ENCODE results near the gene EMC9. TPM values are rescaled to one million over a fixed set of nuclear protein-coding genes. Genes with fewer than 3 reads are reported as not detected.

The EMC9 gene
- polyA plus RNA-seq, 3 donors: 6.4 to 9.4 (median 8.5) TPM

- Histone ChIP-seq H3K4me3 (replicated peaks in 1 of 3; ENCODE audit: low read depth in 2 of 3, low read length in 3 of 3) (no peak overlapping the region), H2AFZ (ENCODE audit: insufficient read depth, low read depth, low read length, poor library complexity, severe bottlenecking) (no peak overlapping the region), H4K20me1 (ENCODE audit: insufficient read depth, low read length) (no peaks in the 10 kb centered on the region), H3K4me2 (replicated peaks; ENCODE audit: extremely low read depth, low read length, poor library complexity, severe bottlenecking) (no peak overlapping the region), H3K9me3 (replicated peaks in 1 of 2; ENCODE audit: control insufficient read depth in 1 of 2, insufficient read depth in 1 of 2, low read length in 2 of 2) (no peaks in the 10 kb centered on the region), H3K36me3 (replicated peaks in 1 of 2; ENCODE audit: control insufficient read depth in 1 of 2, insufficient read depth in 2 of 2, low read length in 2 of 2) (peaks cover 64 to 74% of the 10 kb centered on the region in 2 donors), H3K27ac (ENCODE audit: low read depth in 1 of 2, low read length in 2 of 2) (no peak overlapping the region), H3K79me2 (ENCODE audit: insufficient read depth, low read length) (peaks cover 2% of the 10 kb centered on the region), H3K27me3 (ENCODE audit: control insufficient read depth in 2 of 2, insufficient read depth in 2 of 2, low read length in 2 of 2) (no peaks in the 10 kb centered on the region), H3K9ac (ENCODE audit: insufficient read depth, low read length, poor library complexity, severe bottlenecking) (no peak overlapping the region), H3K4me1 (ENCODE audit: control insufficient read depth in 1 of 2, insufficient read depth in 2 of 2, low read length in 2 of 2) (no peaks in the 10 kb centered on the region)
- Mint-ChIP-seq H3K36me3 (peaks cover 59 to 86% of the 10 kb centered on the region in 2 donors), H3K27me3 (ENCODE audit: low read depth in 3 of 3) (peaks cover 0 to 5% (median 0%) of the 10 kb centered on the region in 3 donors), H3K9me3 (no peaks in the 10 kb centered on the region), H3K4me1 (peaks cover 5% of the 10 kb centered on the region), H3K27ac (no peak overlapping the region), H3K4me3 (no peak overlapping the region)
- DNase-seq: no peak
- TF ChIP-seq CTCF (IDR thresholded peaks at IDR 0.05): no peak
- no CpG with 5 or more reads among the region's 4 CpGs for WGBS (ENCODE audit: insufficient coverage)
- intact Hi-C loops (cut with micrococcal nuclease): no loop called here
These were observed 19.0 kb downstream of the EMC9 start for GRCh38 chr14:24122416-24122815.

GRCh38 chr14:24121210-24121609 lies 20.2 kb downstream of the EMC9 start:
- peaks cover 71 to 86% of the 10 kb centered on the region in 2 donors for H3K36me3 ChIP-seq (replicated peaks in 1 of 2; ENCODE audit: control insufficient read depth in 1 of 2, insufficient read depth in 2 of 2, low read length in 2 of 2)
- no peak overlapping the region for H2AFZ ChIP-seq (ENCODE audit: insufficient read depth, low read depth, low read length, poor library complexity, severe bottlenecking)
- no peaks in the 10 kb centered on the region for H3K9me3 ChIP-seq (replicated peaks in 1 of 2; ENCODE audit: control insufficient read depth in 1 of 2, insufficient read depth in 1 of 2, low read length in 2 of 2)
- peak overlapping the region in 1 of 2 donors; percentile 5 for H3K27ac ChIP-seq (ENCODE audit: low read depth in 1 of 2, low read length in 2 of 2)
- no peaks in the 10 kb centered on the region for H3K27me3 ChIP-seq (ENCODE audit: control insufficient read depth in 2 of 2, insufficient read depth in 2 of 2, low read length in 2 of 2)
- no peak for DNase-seq
- WGBS (ENCODE audit: insufficient coverage): 100% methylated on average over 2 of the region's 8 CpGs
- H3K4me3 ChIP-seq (replicated peaks in 1 of 3; ENCODE audit: low read depth in 2 of 3, low read length in 3 of 3): no peak overlapping the region
- Mint-ChIP-seq H3K9me3 (no peaks in the 10 kb centered on the region), H3K4me1 (peaks cover 12% of the 10 kb centered on the region), H3K27me3 (ENCODE audit: low read depth in 3 of 3) (peaks cover 0 to 5% (median 0%) of the 10 kb centered on the region in 3 donors), H3K27ac (no peak overlapping the region), H3K4me3 (no peak overlapping the region), H3K36me3 (peaks cover 65 to 93% of the 10 kb centered on the region in 2 donors)
- intact Hi-C loops (cut with micrococcal nuclease): no loop called here
- H3K4me2 ChIP-seq (replicated peaks; ENCODE audit: extremely low read depth, low read length, poor library complexity, severe bottlenecking): no peak overlapping the region
- peaks cover 3 to 7% of the 10 kb centered on the region in 2 donors for H3K4me1 ChIP-seq (ENCODE audit: control insufficient read depth in 1 of 2, insufficient read depth in 2 of 2, low read length in 2 of 2)
- peaks cover 13% of the 10 kb centered on the region for H3K79me2 ChIP-seq (ENCODE audit: insufficient read depth, low read length)
- H4K20me1 ChIP-seq (ENCODE audit: insufficient read depth, low read length): no peaks in the 10 kb centered on the region
- H3K9ac ChIP-seq (ENCODE audit: insufficient read depth, low read length, poor library complexity, severe bottlenecking): no peak overlapping the region
- TF ChIP-seq CTCF (IDR thresholded peaks at IDR 0.05): no peak

Measured in CD14-positive monocyte (primary cell).